Gastroesophageal sphincter (tissue), 4 donors: ENCODE measurements around the gene ZRANB3. TPM values are rescaled to one million over a fixed set of nuclear protein-coding genes. Genes with fewer than 3 reads are reported as not detected.

Source experiments
- ATAC-seq: fragments of 150-250 bp; one replicate; pipeline ENCODE4 v1.9.1; 2016; ENCODE audit warnings: mild to moderate bottlenecking, moderate library complexity
- H3K27ac ChIP-seq, 4 donors: fragments of 200-600 bp; sonication (generic) in 3 of 4; 1 replicate in 3 of 4; 2 replicates in 1 of 4; pipeline ENCODE4 v1.5.1; 2016 to 2019
- H3K27me3 ChIP-seq: fragments of 200-600 bp; sonication (generic); one replicate; pipeline ENCODE4 v1.5.1; 2019
- H3K36me3 ChIP-seq, 2 donors: fragments of 200-600 bp; sonication (generic); one replicate each; pipeline ENCODE4 v1.5.1; 2019; ENCODE audit warnings: control low read depth in 1 of 2
- H3K4me1 ChIP-seq, 3 donors: fragments of 200-600 bp; sonication (generic); 1 replicate in 2 of 3; 2 replicates in 1 of 3; pipeline ENCODE4 v1.5.1; 2016 to 2019; ENCODE audit warnings: control low read depth in 2 of 3
- H3K4me3 ChIP-seq, 2 donors: fragments of 200-600 bp; sonication (generic); one replicate each; pipeline ENCODE4 v1.5.1; 2019; ENCODE audit warnings: mild to moderate bottlenecking in 1 of 2, moderate library complexity in 1 of 2
- H3K9me3 ChIP-seq, 3 donors: fragments of 200-600 bp; sonication (generic); one replicate each; pipeline ENCODE4 v1.5.1; 2017 to 2019; ENCODE audit warnings: control low read depth in 2 of 3
- EP300 ChIP-seq: sonication (generic); formaldehyde crosslinking; IDR thresholded peaks from one replicate; pipeline ENCODE4 v1.6.1; 2017; ENCODE audit warnings: antibody characterized with exemption, mild to moderate bottlenecking
- POLR2A ChIP-seq, 2 donors: fragments of 450-650 bp; IDR thresholded peaks; one replicate each; pipeline ENCODE4 v1.6.1; 2017; ENCODE audit warnings: antibody characterized with exemption in 2 of 2, mild to moderate bottlenecking in 2 of 2, moderate library complexity in 1 of 2
- POLR2AphosphoS5 ChIP-seq: sonication (generic); formaldehyde crosslinking; IDR thresholded peaks from one replicate; pipeline ENCODE4 v1.6.1; 2017; ENCODE audit warnings: antibody characterized with exemption
- WGBS, 2 donors: methylation state at CpG; one replicate each; pipeline ENCODE4 v1.1.5; 2018; ENCODE audit warnings: low coverage in 1 of 2; 5-methylcytosine and 5-hydroxymethylcytosine counted together
- total RNA-seq, 4 donors: library from RNA; depleted of rRNA; stranded (reverse); fragments of >200 nt; gene quantifications; one replicate each; pipeline ENCODE4 v1.1.0, GENCODE V29; 2016
- TF ChIP-seq, protein P1 (sequence below), 4 experiments: fragments of 200-600 bp in 2 of 4; fragments of 450-650 bp in 2 of 4; sonication (generic) in 1 of 4; IDR thresholded peaks; one replicate each; pipeline ENCODE4 v1.5.1; 2017 to 2019; ENCODE audit warnings: antibody characterized with exemption in 4 of 4, mild to moderate bottlenecking in 2 of 4, moderate library complexity in 2 of 4

ZRANB3 gene
- total RNA-seq, 4 donors from 2014 or later = 1.4 to 4.6 (median 2.4) TPM

DNA sequence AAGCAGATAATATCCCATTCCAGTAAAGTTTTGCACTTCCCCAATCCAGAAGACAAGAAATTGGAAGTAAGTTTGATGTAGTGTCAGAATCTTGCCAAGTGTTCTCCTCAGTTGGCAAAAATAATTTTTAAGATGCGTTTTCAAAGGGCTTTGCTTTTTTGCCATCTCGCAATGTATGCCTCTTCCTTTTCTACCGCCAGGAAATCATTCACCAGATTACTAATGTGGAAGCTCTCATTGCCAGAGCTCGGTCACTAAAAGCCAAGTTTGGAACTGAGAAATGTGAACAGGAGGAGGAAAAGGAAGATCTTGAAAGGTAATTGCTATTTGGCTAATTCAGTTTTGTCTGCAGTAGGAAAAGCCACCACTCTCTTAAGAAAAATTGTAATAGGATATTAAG is 368.2 kb downstream of the ZRANB3 start:
- ATAC-seq = no peak
- TF ChIP-seq POLR2AphosphoS5 (no peak), POLR2A (IDR thresholded peaks at IDR 0.05) (no peak), EP300 (no peak)
- TF ChIP-seq, protein P1, sequence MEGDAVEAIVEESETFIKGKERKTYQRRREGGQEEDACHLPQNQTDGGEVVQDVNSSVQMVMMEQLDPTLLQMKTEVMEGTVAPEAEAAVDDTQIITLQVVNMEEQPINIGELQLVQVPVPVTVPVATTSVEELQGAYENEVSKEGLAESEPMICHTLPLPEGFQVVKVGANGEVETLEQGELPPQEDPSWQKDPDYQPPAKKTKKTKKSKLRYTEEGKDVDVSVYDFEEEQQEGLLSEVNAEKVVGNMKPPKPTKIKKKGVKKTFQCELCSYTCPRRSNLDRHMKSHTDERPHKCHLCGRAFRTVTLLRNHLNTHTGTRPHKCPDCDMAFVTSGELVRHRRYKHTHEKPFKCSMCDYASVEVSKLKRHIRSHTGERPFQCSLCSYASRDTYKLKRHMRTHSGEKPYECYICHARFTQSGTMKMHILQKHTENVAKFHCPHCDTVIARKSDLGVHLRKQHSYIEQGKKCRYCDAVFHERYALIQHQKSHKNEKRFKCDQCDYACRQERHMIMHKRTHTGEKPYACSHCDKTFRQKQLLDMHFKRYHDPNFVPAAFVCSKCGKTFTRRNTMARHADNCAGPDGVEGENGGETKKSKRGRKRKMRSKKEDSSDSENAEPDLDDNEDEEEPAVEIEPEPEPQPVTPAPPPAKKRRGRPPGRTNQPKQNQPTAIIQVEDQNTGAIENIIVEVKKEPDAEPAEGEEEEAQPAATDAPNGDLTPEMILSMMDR (IDR thresholded peaks at IDR 0.05) = no peak
- Histone ChIP-seq H3K4me1 (no peaks in the 10 kb centered on the region), H3K4me3 (no peak overlapping the region), H3K27me3 (no peaks in the 10 kb centered on the region), H3K9me3 (no peaks in the 10 kb centered on the region), H3K27ac (no peak overlapping the region), H3K36me3 (peaks cover 0 to 89% of the 10 kb centered on the region in 2 donors)
- 51 to 75% methylated on average over 3 to 4 of the region's 4 CpGs for whole genome bisulfite sequencing, 2 donors

- Histone ChIP-seq H3K4me3 (no peak overlapping the region), H3K36me3 (peaks cover 0 to 89% of the 10 kb centered on the region in 2 donors), H3K9me3 (no peaks in the 10 kb centered on the region), H3K27ac (no peak overlapping the region), H3K4me1 (no peaks in the 10 kb centered on the region), H3K27me3 (no peaks in the 10 kb centered on the region)
- WGBS, 2 donors = 79 to 92% methylated on average over 3 to 5 of the region's 5 CpGs
- ATAC-seq = no peak
- TF ChIP-seq EP300 (no peak), POLR2A (IDR thresholded peaks at IDR 0.05) (no peak), POLR2AphosphoS5 (no peak)
- TF ChIP-seq, protein P1 (IDR thresholded peaks at IDR 0.05) = no peak
Observed at GRCh38 chr2:135162377-135162776, 368.6 kb downstream of the ZRANB3 start.

DNA sequence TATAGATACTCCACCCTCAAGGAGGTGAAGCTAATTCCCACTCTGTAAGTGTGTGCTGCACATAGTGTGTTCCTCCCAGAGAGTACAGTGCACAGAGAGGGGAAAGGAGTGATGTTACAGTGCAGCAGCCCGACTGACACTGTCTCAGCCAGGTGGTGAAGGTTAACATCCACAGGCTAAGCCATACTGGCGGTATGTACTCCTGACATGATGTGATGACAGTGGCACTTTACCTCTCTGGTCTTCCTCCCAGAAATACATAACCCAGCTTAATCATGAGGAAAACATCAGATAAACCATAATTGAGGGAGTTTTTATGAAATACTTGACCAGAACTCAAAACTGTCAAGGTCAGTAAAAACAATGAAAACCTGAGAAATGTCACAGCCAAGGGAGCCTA is 371.8 kb downstream of the ZRANB3 start:
- Histone ChIP-seq H3K4me3 (no peak overlapping the region), H3K27me3 (no peaks in the 10 kb centered on the region), H3K27ac (no peak overlapping the region), H3K9me3 (no peaks in the 10 kb centered on the region), H3K36me3 (peaks cover 0 to 89% of the 10 kb centered on the region in 2 donors), H3K4me1 (no peaks in the 10 kb centered on the region)
- no peak for ATAC-seq
- WGBS, 2 donors = 100% methylated on average over 2 of the region's 2 CpGs
- TF ChIP-seq POLR2AphosphoS5 = no peak
- TF ChIP-seq, protein P1 (IDR thresholded peaks at IDR 0.05) = no peak
- TF ChIP-seq POLR2A (IDR thresholded peaks at IDR 0.05) = no peak
- no peak for TF ChIP-seq EP300

DNA sequence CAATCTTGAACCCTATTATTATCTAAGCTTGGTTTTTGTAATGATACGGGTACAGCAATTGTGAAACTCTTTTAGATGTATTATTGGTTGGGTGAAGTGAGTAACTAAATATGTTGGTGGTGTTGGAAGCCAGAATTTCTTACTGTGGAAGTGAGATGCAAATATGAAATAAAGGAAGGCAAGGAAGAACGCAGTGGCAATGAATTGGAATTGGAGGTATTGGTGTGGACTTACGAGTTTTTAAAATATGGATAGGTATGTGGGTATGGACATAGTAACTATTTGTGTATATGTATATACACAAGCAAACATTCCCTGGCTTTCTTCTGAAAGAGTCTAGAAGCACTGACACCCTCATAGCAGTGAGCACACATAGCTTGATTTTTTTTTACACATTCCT is 373.2 kb downstream of the ZRANB3 start:
- no peaks in the 10 kb centered on the region for H3K4me1 ChIP-seq
- no peak for ATAC-seq
- no peak overlapping the region for H3K4me3 ChIP-seq
- peaks cover 0 to 87% of the 10 kb centered on the region in 2 donors for H3K36me3 ChIP-seq
- TF ChIP-seq, protein P1 (IDR thresholded peaks at IDR 0.05) = no peak
- TF ChIP-seq POLR2A (IDR thresholded peaks at IDR 0.05) = no peak
- no peak for TF ChIP-seq EP300
- TF ChIP-seq POLR2AphosphoS5 = no peak
- H3K9me3 ChIP-seq = no peaks in the 10 kb centered on the region
- 85 to 94% methylated on average over 3 of the region's 3 CpGs for WGBS, 2 donors
- no peak overlapping the region for H3K27ac ChIP-seq
- H3K27me3 ChIP-seq = no peaks in the 10 kb centered on the region

DNA sequence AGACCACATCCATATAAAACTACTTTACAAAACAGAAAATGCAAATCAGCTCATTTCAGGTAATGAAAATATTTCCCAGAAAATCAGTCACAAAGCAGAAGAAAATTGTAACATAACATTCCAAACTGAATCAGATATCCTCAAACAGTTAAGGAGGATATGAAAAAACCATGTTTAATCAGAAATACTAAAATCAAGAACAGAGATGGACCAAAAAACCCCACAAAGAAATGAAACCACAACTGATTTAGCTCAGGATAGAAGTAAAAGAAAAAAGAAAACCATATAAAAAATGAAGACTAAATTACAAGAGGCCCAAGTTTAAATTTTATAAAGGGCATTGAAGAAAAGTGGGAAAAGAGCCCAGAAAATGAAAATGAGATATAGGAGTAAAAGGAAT is 376.1 kb downstream of the ZRANB3 start:
- Histone ChIP-seq H3K4me3 (no peak overlapping the region), H3K4me1 (no peaks in the 10 kb centered on the region), H3K36me3 (peaks cover 2 to 98% of the 10 kb centered on the region in 2 donors), H3K9me3 (no peaks in the 10 kb centered on the region), H3K27ac (no peak overlapping the region), H3K27me3 (no peaks in the 10 kb centered on the region)
- no peak for ATAC-seq
- no peak for TF ChIP-seq POLR2A (IDR thresholded peaks at IDR 0.05)
- no peak for TF ChIP-seq EP300
- no peak for TF ChIP-seq POLR2AphosphoS5
- TF ChIP-seq, protein P1 (IDR thresholded peaks at IDR 0.05) = no peak
